NCI-H1417 treated with DMSO at 0.1 percent for 48 hours (cell line): ENCODE data around the gene NCOA3.
"Not testable (repeated sequence)": the region's sequence is repeated elsewhere in the genome, so short reads cannot be mapped to it uniquely, and the experiment has no call there.

Experiments used
- DNase-seq: peaks from one replicate; lab custom pipeline; 2025; lab: John Stamatoyannopoulos, UW

The NCOA3 gene

GRCh38 chr20:47501116-47501481 lies 588 bp upstream of the NCOA3 start:
- no peak for DNase-seq

DNA sequence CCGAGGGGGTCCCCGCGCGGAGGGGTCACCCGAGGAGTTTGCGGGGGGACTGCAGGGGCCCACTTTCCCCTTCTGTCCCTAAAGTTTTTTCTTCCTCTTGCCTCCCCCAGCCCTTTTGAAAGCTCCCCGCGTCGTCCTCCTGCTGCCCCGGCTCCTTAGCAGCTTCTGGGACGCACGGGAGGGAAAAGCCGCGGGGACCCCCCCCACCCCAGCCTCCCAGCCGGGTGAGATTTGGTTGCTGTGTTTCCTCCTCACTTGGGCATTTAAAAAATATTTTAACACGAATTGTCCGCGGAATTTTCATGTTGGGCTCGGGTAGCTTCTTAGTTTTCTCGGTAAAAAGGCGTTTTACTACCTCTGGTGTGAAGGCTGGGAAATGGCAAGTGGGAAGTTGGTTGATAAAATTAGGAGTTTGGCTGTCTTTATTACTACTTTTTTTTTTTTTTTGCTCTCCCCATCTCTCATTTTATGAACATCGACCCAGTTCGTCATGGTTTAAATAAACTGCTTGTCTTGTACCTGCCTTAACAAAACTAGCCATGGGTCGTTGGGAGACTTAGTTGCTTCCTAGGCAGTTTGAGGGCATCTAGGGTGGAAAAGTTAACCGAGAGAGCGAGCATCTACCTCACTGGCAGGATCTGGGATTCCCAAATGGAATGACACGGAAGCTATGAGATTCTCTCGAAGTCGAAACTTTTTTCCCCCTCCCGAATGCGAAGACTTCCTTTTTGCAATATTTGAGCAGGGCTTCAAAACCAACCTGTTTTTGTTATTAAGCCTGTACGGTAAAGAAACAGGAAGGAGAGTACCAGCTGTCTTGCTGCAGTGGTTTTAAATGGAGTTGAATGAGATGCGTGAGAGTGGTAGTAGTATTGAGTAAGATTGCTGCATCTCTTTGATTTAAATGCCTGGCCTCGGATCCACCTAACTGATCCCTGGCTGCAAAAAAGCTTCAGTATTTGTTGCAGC lies 868 bp downstream of the NCOA3 start:
- DNase-seq, result no peak

DNA sequence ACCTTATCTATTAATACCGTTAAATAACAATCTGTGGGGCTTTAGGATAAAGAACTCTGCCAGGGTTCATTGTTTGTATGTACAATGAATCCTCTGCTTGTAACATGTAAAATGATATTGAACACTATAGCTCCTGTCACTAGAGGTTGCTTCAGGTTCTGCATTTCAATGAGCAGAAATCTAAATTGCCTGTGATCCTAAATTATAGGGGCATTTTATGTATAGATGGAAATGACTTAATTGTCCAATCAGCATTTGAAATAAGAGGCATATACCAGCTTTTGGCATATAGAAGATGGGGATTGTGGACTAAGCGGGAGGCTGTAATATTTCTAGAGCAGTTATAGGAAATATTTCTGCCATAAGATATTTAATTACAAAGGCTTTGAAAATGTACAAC lies 2.0 kb downstream of the NCOA3 start:
- no peak for DNase-seq

DNA sequence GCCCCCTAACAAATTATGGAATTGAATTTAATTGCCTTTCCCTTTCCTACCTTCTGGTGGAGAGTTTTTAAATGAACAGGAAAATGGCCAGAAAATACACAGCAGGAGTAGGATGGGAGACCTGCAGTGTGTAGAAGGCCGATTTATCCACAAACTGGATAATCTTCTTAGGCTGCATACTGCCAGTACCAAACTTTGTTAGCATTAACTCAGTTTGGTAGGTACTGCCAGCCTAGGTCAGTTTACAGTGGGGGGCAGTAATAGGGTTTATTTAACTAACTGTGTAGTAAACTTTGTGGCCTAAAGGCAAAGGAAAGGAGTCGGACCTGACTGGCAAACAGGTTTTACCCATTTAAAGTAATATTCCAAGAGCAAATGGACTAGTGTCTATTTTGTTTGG lies 4.6 kb downstream of the NCOA3 start:
- no peak for DNase-seq

- no peak for DNase-seq
Observed at GRCh38 chr20:47506850-47507249, 5.2 kb downstream of the NCOA3 start.

DNA sequence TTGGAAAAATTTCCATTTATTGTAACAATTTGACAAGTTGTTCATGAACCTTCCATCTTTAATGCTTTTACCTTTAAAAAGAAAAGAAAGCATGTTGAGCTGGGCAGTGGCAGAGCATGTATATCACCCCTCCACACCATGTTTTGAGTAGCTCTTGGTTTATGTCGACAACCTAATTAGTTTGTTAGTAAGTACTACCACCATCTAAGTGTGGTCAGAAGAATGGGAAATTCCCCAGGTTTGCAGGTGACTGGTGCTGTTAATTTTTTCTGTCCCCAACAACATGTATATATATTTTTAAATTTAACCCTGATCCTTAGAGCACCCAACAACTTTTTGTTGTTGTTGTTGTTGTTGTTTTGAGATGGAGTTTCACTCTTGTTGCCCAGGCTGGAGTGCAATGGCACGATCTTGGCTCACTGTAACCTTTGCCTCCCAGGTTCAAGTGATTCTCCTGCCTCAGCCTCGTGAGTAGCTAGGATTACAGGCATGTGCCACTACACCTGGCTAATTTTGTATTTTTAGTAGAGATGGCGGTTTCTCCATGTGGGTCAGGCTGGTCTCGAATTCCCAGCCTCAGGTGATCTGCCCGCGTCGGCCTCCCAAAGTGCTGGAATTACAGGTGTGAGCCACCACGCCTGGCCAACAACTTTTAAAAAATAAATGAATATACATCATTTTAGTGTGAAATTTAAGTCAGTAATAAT lies 5.7 kb downstream of the NCOA3 start:
- DNase-seq, result not testable (repeated sequence)

GRCh38 chr20:47508278-47508677 lies 6.6 kb downstream of the NCOA3 start:
- DNase-seq, result no peak

GRCh38 chr20:47509104-47509661 lies 7.5 kb downstream of the NCOA3 start:
- no peak for DNase-seq

DNA sequence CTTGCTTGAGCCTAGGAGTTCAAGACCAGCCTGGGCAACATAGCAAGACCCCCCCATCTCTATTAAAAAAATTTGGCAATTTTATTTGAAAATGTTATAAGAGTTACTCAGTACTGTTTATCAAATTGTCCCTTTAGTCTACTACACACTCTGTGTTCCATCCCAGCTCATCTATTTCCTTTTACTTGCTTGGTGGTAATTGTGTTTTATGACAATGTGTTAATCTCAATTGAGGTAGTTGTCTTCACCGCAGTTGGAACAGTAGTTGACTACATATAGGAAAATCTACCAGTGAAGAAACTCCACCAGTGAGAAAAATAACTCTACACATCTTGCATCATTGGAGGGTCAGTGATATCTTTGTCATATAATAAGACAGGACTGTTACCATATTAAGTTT lies 8.0 kb downstream of the NCOA3 start:
- no peak for DNase-seq

- no peak for DNase-seq
Observed at GRCh38 chr20:47515843-47516242, 14.2 kb downstream of the NCOA3 start.

- no peak for DNase-seq
Observed at GRCh38 chr20:47521059-47521808, 19.5 kb downstream of the NCOA3 start.

DNA sequence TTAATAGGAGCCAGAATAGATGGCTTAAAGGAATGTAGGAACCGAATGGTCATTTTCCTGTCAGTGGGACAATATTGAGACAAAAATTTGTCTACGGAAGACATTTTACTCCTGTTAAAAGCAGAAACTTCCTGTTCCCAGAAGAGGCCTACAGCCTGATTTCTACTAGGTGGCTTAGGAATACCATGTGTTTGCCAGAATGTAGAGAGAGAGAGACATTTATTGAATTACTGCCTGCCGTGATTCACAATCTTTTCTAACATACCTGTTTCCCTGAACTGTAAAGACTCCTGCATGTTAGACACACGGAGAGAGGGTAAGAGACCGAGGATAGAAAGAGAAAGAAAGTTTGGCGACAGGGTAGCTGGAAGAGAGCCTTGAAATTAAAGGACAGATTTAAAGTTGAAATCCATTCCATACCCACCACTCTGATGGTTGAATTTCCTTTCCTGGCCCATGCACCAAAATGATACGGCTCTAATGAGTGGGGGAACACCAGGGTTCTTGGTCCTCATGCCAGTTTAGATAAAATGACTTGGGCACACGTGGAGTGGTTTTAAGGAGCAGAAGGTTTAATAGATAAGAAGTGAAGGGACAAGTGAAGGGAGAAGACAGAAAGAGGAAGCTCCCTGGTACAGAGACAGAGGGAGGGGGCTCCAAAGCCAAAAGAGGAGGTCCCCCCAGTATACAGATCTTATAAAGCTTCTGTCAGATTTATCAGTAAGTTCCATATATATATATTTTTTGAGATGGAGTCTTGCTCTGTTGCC lies 22.5 kb downstream of the NCOA3 start:
- no peak for DNase-seq

DNA sequence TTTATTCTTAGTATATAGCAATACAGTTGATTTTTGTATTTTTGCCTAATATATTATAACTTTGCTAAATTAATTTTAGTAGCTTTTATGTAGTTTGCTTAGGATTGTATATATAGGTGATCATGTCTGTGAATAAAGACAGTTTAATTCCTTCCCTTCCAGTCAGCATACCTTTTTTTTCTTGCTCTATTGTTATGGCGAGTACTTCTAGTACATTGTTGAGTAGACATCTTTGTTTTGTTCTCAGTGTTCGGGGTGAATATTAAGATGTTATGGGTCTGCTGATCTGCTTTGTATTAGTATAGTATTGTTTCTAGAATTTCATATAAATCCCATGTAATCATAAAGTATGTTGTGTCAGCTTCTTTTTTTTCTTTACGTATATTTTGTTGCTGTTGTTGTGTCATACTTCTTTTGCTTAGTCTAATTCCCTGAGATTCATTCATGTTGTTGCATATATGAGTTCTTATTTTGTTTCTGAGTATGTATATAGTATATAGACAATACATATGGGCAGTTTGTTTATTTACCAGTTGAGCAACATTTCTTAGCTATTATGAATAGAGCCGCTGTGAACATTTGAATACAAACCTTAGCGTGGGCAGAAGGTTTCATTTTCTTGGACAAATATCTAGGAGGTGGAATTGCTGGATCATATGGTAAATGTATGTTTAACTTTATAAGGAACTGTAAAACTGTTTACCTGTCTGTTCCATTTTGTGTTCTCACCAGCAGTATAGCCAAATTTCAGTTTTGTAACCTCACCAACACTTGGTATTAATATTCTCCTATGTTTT lies 25.5 kb downstream of the NCOA3 start:
- no peak for DNase-seq

- no peak for DNase-seq
Observed at GRCh38 chr20:47529840-47530239, 28.2 kb downstream of the NCOA3 start.

GRCh38 chr20:47531458-47531857 lies 29.8 kb downstream of the NCOA3 start:
- DNase-seq, result no peak

DNA sequence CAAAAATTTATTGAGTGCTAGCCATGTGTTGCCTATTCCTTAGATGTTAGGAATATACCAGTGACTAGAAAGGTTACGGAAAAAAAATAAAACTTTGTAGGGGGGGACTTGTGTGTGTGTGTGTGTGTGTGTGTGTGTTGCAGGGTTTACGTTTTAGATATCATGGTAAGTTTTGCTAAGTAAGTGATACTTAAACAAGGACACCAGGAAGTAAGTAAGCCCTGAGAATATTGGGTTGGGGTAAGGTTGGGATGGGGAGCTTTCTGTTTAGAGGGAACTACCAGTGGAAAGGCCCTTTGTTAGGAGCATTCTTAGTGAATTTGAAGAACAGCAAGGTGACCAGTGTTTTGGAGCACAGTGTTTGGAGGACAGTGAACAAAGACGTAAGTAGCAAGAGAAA lies 30.3 kb downstream of the NCOA3 start:
- DNase-seq, result no peak

DNA sequence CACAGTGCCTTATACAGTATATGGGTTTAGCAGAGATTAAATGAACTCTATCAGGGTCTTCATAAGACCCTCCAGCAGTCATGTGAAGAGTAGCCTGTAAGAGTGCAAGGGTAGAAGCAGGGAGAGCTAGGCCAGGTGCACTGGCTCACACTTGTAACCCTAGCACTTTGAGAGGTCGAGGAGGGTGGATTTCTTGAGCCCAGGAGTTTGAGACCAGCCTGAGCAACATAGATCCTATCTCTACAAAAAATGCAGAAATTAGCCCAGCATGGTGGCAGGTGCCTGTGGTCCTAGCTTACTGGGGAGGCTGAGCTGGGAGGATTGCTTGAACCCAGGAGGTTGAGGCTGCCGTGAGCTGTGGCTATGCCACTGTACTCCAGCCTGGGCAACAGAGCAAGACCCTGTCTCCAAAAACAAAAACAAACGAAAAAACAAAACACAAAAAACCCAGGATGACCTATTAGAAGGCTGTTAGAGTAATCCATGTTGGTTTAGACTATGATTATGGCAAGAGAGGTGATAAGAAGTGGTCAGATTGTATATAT lies 31.9 kb downstream of the NCOA3 start:
- DNase-seq, result no peak

- no peak for DNase-seq
Observed at GRCh38 chr20:47534405-47534804, 32.7 kb downstream of the NCOA3 start.

GRCh38 chr20:47535088-47535487 lies 33.4 kb downstream of the NCOA3 start:
- DNase-seq, result no peak

DNA sequence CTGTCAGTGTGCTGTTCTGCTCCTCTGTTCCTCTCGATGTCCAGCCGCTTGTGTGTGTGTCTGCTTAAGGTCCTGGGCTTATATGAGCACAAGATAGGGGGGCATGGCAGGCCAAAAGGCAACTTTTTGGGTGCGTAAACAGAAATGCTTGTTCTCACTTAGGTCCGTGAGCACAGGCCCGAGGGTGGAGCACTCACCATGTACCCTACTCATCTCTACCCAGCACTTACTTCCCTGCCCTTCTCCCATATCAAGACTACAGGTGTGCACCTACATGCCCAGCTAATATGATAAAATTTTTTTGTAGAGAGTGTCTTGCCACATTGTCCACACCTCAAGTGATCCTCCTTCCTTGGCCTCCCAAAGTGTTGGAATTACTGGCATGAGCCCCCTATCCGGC lies 34.3 kb downstream of the NCOA3 start:
- DNase-seq, result no peak
